ENCODE results near the gene ME1. TPM values are rescaled to one million over a fixed set of nuclear protein-coding genes. Genes with fewer than 3 reads are reported as not detected.

Gene ME1
- total RNA-seq, 1 experiment from 2014 or later = 40.5 TPM

- intact Hi-C loops (cut with micrococcal nuclease) = no loop called here
- Histone ChIP-seq H3K79me2 (ENCODE audit: insufficient read depth, low read length) (no peaks in the 10 kb centered on the region), H3K9me2 (ENCODE audit: insufficient read depth) (no peaks in the 10 kb centered on the region), H3K27me3 (ENCODE audit: insufficient read depth, low read length) (no peaks in the 10 kb centered on the region), H2AFZ (ENCODE audit: low read depth, low read length, poor library complexity, severe bottlenecking) (no peak overlapping the region), H3K4me1 (ENCODE audit: control insufficient read depth in 1 of 2, insufficient read depth in 2 of 2, low read length in 2 of 2) (peaks cover 7 to 9% of the 10 kb centered on the region in 2 experiments), H3K4me2 (ENCODE audit: low read length) (no peak overlapping the region), H3K9me3 (ENCODE audit: control insufficient read depth in 1 of 2, insufficient read depth in 1 of 2, low read depth in 1 of 2, low read length in 2 of 2) (no peaks in the 10 kb centered on the region), H4K20me1 (ENCODE audit: insufficient read depth) (no peaks in the 10 kb centered on the region), H3K36me3 (ENCODE audit: control insufficient read depth in 1 of 2, insufficient read depth in 2 of 2, low read length in 2 of 2) (no peaks in the 10 kb centered on the region), H3K27ac (ENCODE audit: low read depth, low read length) (no peak overlapping the region), H3K4me3 (replicated peaks in 1 of 2; ENCODE audit: low read depth in 1 of 2, low read length in 2 of 2) (no peak overlapping the region), H3K9ac (ENCODE audit: low read length) (no peak overlapping the region)
- no TSS peak for BruUV-seq (replicated peaks)
- CTCF ChIA-PET = interaction anchor here (0.5 kb wide), 1 partner anchor 21 kb away, joined by 3 read pairs; no protein-coding TSS in a partner anchor
- POLR2A ChIA-PET = no interaction called here
- TF ChIP-seq ZNF274 (IDR thresholded peaks at IDR 0.05; ENCODE audit: low read depth, low read length) = no peak
- ATAC-seq (no peak), DNase-seq (ENCODE audit: low read depth, low spot score) (no peak)
- RAD21 ChIA-PET (ENCODE audit: low non-redundant PET in 1 of 2, low total read pairs in 2 of 2, uncharacterized antibody in 2 of 2, unreplicated experiment in 2 of 2) = no interaction called here
These were observed 170.3 kb downstream of the ME1 start for GRCh38 chr6:83260577-83260976.

- no peak overlapping the region for H3K27ac ChIP-seq (ENCODE audit: low read depth, low read length)
- H3K9me2 ChIP-seq (ENCODE audit: insufficient read depth) = no peaks in the 10 kb centered on the region
- H3K9ac ChIP-seq (ENCODE audit: low read length) = no peak overlapping the region
- ChIA-PET POLR2A (no interaction called here), CTCF (no interaction called here), RAD21 (ENCODE audit: low non-redundant PET in 1 of 2, low total read pairs in 2 of 2, uncharacterized antibody in 2 of 2, unreplicated experiment in 2 of 2) (no interaction called here)
- no peak for TF ChIP-seq TCF7L2 (IDR thresholded peaks at IDR 0.05; ENCODE audit: borderline replicate concordance, extremely low read depth, insufficient read depth, insufficient read length)
- TF ChIP-seq EZH2phosphoT487 (IDR thresholded peaks at IDR 0.05; ENCODE audit: borderline replicate concordance) = no peak
- TF ChIP-seq ZNF274 (IDR thresholded peaks at IDR 0.05; ENCODE audit: low read depth, low read length) = no peak
- TF ChIP-seq ZBTB33 (IDR thresholded peaks at IDR 0.05; ENCODE audit: extremely low read depth, insufficient replicate concordance, low read length) = no peak
- no peak for TF ChIP-seq JUND (IDR thresholded peaks at IDR 0.05)
- no peak for TF ChIP-seq SIN3A (IDR thresholded peaks at IDR 0.05; ENCODE audit: low read depth)
- no peak for TF ChIP-seq CTCF (IDR thresholded peaks at IDR 0.05 in 2 of 3, conservative IDR thresholded peaks at IDR 0.05 in 1 of 3; ENCODE audit: borderline replicate concordance in 1 of 3, insufficient read depth in 1 of 3, low read depth in 2 of 3, low read length in 2 of 3)
- no peak for TF ChIP-seq REST (IDR thresholded peaks at IDR 0.05; ENCODE audit: low read depth)
- ATAC-seq = no peak
- intact Hi-C loops (cut with micrococcal nuclease) = no loop called here
- H3K79me2 ChIP-seq (ENCODE audit: insufficient read depth, low read length) = no peaks in the 10 kb centered on the region
- H3K36me3 ChIP-seq (ENCODE audit: control insufficient read depth in 1 of 2, insufficient read depth in 2 of 2, low read length in 2 of 2) = no peaks in the 10 kb centered on the region
- no peaks in the 10 kb centered on the region for H3K27me3 ChIP-seq (ENCODE audit: insufficient read depth, low read length)
- H4K20me1 ChIP-seq (ENCODE audit: insufficient read depth) = no peaks in the 10 kb centered on the region
- no TSS peak for BruUV-seq (replicated peaks)
- DNase-seq (ENCODE audit: low read depth, low spot score) = no peak
- H3K4me2 ChIP-seq (ENCODE audit: low read length) = no peak overlapping the region
- no peak overlapping the region for H2AFZ ChIP-seq (ENCODE audit: low read depth, low read length, poor library complexity, severe bottlenecking)
- H3K4me1 ChIP-seq (ENCODE audit: control insufficient read depth in 1 of 2, insufficient read depth in 2 of 2, low read length in 2 of 2) = no peaks in the 10 kb centered on the region; a peak in 1 of 4 replicates
- no peak overlapping the region for H3K4me3 ChIP-seq (replicated peaks in 1 of 2; ENCODE audit: low read depth in 1 of 2, low read length in 2 of 2)
- no peaks in the 10 kb centered on the region for H3K9me3 ChIP-seq (ENCODE audit: control insufficient read depth in 1 of 2, insufficient read depth in 1 of 2, low read depth in 1 of 2, low read length in 2 of 2)
These were observed 172.3 kb downstream of the ME1 start for GRCh38 chr6:83258517-83258916.
